Stimulated activated CD4-positive, alpha-beta T cell treated with anti-CD3 and anti-CD28 coated beads, Interleukin-4, amount 100 ng/mL, for 4 hours (primary cell): Measurements from ENCODE around the gene PPY.
"Not testable (repeated sequence)": the region's sequence is repeated elsewhere in the genome, so short reads cannot be mapped to it uniquely, and the experiment has no call there.

ENCODE experiments used
- DNase-seq, 2 experiments: peaks; one replicate each; pipeline ENCODE4 v3.0.0-alpha.2; 2020

PPY gene, protein sequence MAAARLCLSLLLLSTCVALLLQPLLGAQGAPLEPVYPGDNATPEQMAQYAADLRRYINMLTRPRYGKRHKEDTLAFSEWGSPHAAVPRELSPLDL

DNA sequence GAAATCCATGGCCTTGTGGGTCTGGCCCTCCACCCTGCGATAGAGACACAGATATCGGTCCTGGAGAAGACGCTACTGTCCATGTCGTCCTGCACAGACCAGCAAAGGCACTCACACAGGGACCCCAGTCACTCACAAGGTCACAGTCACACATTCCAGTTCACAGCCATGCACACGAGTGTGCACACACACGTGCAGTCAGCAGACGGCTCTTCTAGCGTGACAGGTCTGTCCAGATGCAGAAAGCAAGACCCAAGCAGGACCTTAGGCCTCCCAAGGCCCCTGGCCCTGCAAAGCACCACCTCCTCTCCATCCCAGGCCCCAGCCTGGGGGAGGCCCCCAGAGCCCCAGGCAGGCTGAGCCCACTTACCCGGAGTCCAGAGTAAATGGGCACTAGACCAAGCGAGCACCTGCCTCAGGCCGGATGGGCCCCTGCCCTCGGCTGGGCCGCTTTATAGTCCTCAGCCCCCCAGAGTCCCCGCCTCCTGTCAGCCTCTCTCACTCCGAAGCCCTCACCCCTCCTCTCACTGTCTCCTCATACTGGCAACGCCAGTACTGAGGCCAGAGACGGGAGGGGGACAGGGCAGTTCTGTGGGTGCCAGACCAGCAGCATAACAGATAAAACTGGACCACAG is at the start of gene PPY:
Gene PPY (minus strand): TSS at position 426 of the 635 bp plus-strand sequence. CDS start 822 bp downstream, outside the sequence.
- no peak for DNase-seq

DNA sequence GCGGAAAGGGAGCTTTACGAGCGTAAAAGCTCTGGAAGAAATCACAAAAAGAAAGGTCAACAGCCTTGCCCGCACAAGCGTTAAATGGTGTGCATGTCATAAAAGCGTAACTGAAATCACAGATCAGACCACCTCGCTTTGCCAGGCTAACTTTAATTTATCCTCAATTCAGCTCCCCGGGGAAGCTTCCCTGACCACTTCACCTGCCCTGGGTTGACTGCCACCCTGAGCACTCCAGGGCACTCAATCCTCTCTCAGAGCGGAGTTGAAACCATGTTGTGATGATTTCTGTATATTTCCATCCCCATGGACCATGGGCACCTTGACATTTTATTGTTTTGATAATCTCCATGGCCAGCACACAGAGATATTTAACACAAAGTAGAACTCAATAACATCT is 46.0 kb upstream of the PPY start:
- DNase-seq: no peak

DNA sequence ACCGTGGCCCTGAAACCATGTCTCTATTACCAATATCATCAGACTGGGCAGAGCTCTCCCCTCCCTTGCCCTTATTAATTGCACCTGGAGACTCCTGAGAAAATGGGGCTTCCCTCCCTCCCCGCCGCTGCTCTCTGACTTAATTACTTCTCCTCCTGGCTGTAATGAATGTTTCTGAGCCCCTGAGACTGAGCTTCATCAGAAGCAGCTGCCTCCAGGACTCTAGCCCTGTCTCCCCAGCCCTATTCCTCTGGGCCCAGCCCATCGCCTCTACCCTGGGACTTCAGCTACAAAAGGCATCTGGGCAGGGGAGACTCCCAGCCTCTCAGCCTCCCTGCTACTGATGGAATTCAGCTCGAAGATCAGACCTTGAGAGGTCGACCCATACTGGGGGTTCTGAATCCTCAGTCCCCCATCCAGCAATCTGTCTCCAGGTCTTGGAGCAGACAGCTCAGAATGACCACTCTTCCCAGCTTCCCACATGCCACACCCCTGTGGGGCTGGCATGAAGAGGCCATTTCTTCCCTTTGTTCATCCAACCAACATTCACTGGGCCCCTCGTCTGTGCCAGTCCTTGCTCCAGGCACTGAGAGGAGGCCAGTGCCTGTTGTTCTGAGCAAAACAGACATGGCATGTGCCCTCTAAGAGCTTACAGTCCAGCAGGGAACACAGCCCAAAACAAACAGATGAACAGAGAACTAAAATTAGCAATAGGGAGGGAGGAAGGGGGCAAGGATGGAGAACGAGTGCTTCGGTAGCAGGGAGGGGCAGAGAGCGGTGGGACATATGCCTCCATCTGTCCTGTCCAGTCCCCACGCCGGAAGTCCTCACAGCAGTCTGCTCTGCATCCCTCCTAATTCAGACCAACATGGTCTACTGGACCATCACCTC is 45.1 kb upstream of the PPY start:
- no peak for DNase-seq

GRCh38 chr17:43986225-43986981 is 44.1 kb upstream of the PPY start:
- DNase-seq: no peak

GRCh38 chr17:43984521-43984920 is 42.2 kb upstream of the PPY start:
- no peak for DNase-seq

DNA sequence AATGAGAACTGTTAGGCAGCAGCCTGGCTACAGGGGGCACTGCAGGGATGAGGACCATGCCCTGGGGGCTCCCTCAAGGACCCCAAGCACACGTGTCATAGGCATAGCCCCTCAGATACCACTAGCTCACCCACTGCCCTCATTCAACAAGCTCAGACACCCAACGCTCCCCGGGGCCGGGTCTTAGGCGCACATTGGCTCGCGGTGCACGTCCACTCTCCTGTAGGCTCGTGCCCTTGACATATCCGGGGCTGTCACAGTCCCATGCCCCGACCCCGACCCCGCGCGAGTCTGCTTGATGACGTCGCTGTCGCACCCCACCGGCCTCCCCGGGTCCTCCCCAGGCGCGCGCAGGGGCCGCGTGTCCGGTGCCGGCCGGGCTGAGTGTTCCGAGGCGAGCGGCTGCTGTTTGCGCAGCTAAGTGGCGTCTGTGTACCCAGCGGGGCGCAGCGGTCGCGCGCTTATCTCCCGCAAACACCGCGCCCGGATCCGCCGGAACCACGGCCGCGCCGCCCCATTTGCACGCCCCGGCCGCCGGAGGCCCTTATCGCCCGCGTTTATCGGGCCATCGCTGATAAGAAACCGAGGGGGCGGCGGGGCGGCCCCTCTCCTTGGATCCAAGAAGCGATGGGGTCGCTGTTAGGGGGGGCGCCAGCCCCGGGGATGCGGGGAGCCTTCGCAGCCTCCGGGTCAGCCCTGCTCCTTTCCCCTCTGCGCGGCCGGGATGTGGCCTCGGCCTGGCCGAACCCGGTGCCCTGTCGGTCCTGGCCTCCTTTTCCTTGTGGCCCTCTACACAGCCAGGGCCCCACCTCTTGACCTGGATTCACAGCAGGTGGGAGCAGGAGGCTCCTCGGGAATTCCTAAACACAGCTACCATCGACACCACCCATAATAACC is 41.5 kb upstream of the PPY start:
- DNase-seq: no peak

DNA sequence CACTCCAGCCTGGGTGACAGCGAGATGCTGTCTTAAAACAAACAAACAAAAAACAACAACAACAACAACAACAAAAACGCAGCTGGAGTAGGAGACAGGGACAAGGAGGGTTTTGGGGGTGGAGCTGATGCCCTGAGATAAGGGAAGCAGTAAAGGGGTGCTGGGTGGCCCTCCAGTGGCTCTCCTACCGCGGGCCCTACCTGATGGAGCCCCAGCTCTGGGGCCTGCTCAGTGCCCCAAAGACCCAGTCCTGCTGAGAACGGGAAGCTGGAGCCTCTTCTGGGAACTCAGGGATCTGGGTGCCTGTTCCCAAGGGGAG is 40.9 kb upstream of the PPY start:
- no peak for DNase-seq

DNA sequence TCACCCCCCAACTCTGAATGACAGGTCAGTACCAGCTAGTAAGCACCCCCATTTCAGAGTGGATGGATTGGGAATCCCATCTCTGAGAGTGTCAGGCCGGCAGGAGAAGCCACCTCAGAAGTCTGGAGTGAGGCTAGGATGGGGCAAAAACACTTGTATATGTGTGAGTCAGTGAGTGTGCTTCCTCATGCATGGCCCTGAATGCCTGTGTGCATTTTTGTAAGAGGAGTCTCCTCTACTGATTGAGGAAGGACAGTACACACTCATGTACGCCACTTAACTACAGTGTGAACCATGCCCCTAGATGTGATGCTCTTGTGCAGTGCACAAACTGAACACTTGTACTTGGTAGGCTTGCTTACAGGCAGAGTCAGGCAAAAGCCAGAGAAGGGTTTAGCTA is 39.9 kb upstream of the PPY start:
- DNase-seq: no peak

DNA sequence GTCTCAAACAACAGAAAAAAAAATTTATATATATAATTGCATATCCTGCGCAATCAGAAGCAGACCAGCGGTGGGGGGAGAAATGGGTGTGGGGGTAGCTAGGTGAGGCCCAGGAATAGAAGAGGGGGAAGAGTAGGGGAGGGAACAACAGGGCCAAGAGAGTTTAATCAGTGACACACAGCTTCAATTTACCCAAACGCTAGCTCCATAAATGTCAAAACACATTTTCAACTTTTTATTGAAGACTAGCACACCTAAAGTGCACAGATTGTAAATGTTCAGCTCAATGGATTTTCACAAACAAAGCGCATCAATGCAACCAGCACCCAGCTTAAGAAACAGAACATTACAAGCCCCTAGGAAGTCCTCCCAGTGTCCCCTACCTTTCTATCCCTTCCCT is 37.4 kb upstream of the PPY start:
- DNase-seq: no peak

- DNase-seq: no peak
Measured at GRCh38 chr17:43979011-43979410, 36.7 kb upstream of the PPY start.

DNA sequence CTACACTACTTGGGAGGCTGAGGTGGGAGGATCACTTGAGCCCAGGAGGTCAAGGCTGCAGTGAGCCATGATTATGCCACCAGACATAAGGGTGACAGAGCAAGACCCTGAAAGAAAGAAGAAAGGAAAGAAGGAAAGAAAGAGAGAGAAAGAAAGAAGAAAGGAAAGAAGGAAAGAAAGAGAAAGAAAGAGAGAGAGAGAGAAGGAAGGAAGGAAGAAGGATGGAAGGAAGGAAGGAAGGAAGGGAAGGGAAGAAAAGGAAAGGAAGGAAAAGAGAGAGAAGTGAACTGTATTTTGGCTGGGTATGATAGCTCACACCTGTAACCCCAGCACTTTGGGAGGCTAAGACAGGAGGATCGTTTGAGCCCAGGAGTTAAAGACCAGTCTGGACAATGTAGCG is 35.8 kb upstream of the PPY start:
- DNase-seq: no peak

GRCh38 chr17:43976963-43977837 is 34.9 kb upstream of the PPY start:
- no peak for DNase-seq

GRCh38 chr17:43975898-43976297 is 33.6 kb upstream of the PPY start:
- no peak for DNase-seq

- no peak for DNase-seq
Measured at GRCh38 chr17:43974382-43975266, 32.3 kb upstream of the PPY start.

- DNase-seq: not testable (repeated sequence)
Measured at GRCh38 chr17:43972444-43973212, 30.4 kb upstream of the PPY start.

- not testable (repeated sequence) for DNase-seq
Measured at GRCh38 chr17:43971436-43971835, 29.2 kb upstream of the PPY start.

- DNase-seq: no peak
Measured at GRCh38 chr17:43970366-43970765, 28.1 kb upstream of the PPY start.

GRCh38 chr17:43967251-43967875 is 25.1 kb upstream of the PPY start:
- DNase-seq: no peak

- DNase-seq: no peak
Measured at GRCh38 chr17:43966276-43966675, 24.0 kb upstream of the PPY start.
